Neural cell (in vitro differentiated cells): ENCODE data around the gene UGT1A6.
"Not testable (repeated sequence)": the region's sequence is repeated elsewhere in the genome, so short reads cannot be mapped to it uniquely, and the experiment has no call there.

Experiments used
- CTCF ChIP-seq: fragments of 450-650 bp; IDR thresholded peaks from 2 replicates; pipeline ENCODE4 v1.5.1; 2014; ENCODE audit warnings: antibody characterized with exemption, mild to moderate bottlenecking, moderate library complexity; ENCODE audit not compliant: poor library complexity, severe bottlenecking
- EP300 ChIP-seq: fragments of 450-650 bp; conservative IDR thresholded peaks from 2 replicates; pipeline ENCODE4 v1.6.1; 2014; ENCODE audit warnings: antibody characterized with exemption, mild to moderate bottlenecking, moderate library complexity; ENCODE audit not compliant: poor library complexity, severe bottlenecking
- EZH2 ChIP-seq: fragments of 200-600, 300-800 bp; shearing (Covaris generic), sonication (generic); IDR thresholded peaks from 2 replicates; pipeline ENCODE4 v1.6.1; 2014; ENCODE audit warnings: antibody characterized with exemption, low read length, borderline replicate concordance, mild to moderate bottlenecking; ENCODE audit not compliant: insufficient read depth, poor library complexity, severe bottlenecking
- POLR2AphosphoS5 ChIP-seq: IDR thresholded peaks from 2 replicates; pipeline ENCODE4 v1.6.1; 2012
- RAD21 ChIP-seq: fragments of 450-650 bp; conservative IDR thresholded peaks from 2 replicates; pipeline ENCODE4 v1.6.1; 2014; ENCODE audit warnings: antibody characterized with exemption, mild to moderate bottlenecking, moderate library complexity
- REST ChIP-seq: IDR thresholded peaks from 2 replicates; pipeline ENCODE4 v1.6.1; 2012; ENCODE audit warnings: borderline replicate concordance

- TF ChIP-seq CTCF, POLR2AphosphoS5, EZH2, RAD21, EP300, REST: not testable (repeated sequence)
Measured at GRCh38 chr2:233745838-233746237, 53.1 kb downstream of the UGT1A6 start.
